HUDEP-2 (cell line): Measurements from ENCODE around the gene FDXACB1.
A peak's percentile ranks its signal among the peaks of the same experiment; 100 is the strongest.
"Not testable (repeated sequence)": the region's sequence is repeated elsewhere in the genome, so short reads cannot be mapped to it uniquely, and the experiment has no call there.

Experiments used
- DNase-seq, 76 experiments: peaks; one replicate each; lab custom pipeline; 2025; ENCODE audit not compliant: unreplicated experiment in 76 of 76; lab: John Stamatoyannopoulos, UW

FDXACB1 gene

DNA sequence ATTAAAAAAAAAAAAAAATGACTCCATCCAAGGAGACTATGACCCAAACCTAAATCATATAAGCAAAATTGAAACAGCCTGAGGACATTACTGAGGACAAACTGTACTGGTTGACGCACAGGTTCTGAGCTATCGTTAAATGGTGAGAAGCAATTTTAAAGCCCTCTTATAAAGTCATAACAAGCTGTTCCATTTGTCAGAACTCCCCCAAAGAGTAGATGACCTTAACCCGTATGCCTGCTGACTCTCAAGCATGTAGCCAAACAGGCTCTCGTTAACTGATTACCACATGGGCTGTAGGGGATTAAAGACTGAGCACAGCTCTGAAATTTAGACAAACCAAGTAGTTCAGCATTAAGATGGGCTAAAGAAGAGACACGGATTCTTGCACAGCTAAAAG is 30.4 kb upstream of the FDXACB1 start:
- DNase-seq = no peak

DNA sequence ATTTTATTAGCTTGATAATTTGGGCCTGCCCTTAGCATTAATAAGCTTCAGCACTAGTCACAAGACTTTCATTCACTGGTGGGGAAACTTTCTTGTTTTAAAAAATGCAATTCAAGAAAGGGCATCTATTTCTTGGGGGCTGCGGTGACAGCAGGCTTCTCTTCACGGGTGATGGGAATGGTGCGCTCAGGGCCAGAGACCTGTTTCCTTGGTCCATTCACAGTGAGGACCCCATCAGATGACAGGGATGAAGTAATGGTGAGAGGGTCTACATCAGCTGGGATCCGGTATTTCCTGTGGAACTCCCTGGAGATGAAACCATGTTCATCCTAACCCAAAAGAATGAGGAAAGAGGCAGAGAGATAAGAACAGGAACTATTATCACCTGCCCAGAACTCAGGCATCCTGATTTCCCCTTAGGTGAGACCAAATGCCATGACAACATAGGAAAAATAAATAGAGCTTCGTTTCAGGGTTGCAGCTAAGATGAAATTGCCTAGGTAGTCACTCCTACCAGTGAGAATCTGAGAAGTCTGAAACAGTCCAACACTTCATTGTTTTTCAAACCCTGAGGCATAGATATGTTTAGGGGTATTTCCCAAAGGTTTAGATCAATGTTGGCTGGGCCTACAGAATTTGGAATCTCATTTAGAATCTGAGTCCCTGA is 29.8 kb upstream of the FDXACB1 start:
- no peak for DNase-seq

DNA sequence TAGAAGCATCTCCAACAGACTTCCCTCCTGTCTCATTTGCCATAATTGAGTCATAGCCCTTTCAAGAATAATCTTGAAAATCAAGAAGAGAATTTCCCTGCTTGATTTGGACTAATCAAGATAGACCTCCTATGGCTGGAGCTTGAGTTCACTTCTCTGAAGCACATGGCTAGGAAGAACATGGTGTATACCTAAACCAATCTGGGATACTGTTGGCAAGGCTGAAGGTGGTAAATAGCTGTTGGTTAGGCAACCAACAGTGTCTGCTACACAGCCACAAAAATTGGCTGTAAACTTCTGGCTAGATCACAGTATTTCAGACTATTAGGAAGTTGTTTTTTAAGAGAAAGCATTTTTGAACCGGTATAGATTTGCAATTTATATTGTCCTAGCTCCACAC is 27.7 kb upstream of the FDXACB1 start:
- no peak for DNase-seq

DNA sequence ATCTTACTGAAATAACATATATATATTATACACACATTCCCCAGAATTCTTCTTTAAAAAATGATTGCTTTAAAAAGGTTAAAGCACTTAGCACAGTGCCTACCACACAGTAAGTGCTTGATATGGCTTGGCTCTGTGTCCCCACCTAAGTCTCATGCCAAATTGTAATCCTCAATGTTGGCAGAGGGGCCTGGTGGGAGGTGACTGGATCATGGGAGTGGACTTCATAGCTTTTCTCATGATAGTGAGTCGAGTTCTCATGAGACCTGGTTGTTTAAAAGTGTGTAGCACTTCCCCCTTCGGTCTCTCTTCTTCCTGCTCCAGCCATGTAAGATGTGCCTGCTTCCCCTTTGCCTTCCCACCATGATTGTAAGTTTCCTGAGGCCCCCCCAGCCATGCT is 26.4 kb upstream of the FDXACB1 start:
- no peak for DNase-seq

DNA sequence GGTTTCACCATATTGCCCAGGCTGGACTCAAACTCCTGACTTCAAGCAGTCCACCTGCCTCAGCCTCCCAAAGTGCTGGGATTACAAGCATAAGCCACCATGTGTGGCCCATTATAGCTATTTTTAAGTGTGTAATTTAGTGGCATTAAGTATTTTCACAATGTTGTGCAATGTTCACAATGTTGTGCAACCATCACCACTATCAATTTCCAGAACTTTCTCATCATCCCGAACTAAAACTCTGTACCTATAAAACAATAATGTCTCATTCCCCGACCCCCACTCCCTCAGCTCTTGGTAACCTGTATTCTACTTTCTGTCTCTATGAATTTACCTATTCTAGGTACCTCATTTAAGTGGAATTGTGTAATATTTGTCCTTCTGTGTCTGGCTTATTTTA is 7.9 kb upstream of the FDXACB1 start:
- no peak for DNase-seq

DNA sequence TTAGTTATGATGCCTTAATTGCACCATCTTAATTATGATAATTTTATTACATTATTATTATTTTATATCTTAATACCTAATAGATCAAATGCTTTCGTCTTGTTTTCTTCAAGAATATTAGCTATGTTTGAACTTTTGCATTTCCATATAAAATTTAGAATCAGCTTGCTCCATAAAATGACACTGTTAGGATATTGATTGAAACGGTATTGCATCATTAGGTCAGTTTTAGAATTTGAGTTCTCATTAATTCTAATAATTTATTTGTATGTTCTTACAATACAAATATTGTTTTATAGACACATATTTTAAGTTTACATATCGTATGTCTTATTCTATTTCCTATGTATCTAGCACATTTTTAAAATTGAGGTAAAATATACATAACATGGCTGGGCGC is 7.1 kb upstream of the FDXACB1 start:
- no peak for DNase-seq

DNA sequence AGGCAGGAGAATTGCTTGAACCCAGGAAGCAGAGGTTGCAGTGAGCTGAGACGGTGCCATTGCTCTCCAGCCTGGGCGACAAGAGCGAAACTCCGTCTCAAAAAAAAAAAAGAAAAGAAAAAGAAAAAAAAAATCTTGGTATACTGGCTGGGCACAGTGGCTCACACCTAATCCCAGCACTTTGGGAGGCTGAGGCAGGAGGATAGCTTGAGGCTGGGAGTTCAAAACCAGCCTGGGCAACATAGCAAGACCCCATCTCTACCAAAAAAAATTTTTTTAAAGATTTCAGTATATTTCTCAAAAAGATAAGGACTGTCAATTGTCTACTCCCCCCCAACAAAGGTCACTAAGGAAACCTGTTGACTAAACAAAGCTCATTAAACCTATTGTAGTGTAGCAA is 6.1 kb upstream of the FDXACB1 start:
- DNase-seq = not testable (repeated sequence)

DNA sequence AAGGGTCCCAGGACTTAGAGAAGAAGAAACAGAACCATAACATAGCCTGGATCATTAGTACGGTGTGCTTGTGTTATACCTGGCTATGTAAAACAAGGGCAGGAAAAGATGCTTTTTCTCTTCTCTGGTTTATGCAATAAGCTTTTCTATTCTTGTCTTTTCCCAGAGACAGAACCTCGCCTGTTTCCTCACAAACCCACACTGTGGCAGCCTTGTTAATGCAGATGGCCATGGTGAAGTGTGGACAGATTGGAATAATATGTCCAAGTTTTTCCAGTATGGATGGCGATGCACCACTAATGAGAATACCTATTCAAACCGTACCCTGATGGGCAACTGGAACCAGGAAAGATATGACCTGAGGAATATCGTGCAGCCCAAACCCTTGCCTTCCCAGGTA is 3.2 kb upstream of the FDXACB1 start:
- DNase-seq = no peak

DNA sequence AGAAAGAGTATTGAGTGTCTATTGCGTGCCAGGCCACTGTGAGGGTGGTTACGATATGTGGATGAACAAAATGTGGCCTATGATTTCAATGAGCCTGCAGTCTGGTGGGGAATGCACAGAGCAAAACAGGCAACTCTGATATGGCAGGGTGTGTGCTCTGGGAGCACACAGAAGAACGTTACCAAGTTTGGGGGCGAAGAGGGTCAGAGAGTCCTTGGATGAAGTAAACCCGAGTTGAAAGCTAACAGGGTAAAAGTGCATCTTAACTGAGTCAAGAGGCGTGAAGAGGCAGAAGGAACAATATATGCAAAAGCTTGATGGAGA is 634 bp upstream of the FDXACB1 start:
- DNase-seq = no peak

DNA sequence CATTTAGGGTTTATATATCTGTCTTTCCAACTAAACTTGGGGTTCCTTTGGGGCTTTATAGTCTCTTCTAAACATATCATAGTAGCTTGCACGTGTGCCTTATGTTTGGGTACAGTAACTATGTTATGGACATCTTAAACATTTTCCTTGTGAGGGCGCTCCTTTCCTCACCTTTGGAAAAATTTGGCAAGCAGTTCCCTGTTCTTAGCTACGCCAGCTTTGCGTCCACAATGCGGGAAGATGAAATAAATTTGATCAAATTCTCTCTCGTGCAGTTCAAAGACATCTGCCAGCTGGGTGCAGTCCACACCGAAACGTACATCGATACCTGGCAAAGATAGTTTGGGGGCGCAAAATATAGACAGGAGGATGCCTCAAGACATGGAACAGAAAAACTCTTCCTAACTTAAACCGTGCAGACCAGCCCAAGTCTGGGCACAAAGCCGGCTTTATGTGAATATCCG is 548 bp downstream of the FDXACB1 start:
- DNase-seq = peak in 3 of 76 experiments; percentile 12 to 77 (median 39)

DNA sequence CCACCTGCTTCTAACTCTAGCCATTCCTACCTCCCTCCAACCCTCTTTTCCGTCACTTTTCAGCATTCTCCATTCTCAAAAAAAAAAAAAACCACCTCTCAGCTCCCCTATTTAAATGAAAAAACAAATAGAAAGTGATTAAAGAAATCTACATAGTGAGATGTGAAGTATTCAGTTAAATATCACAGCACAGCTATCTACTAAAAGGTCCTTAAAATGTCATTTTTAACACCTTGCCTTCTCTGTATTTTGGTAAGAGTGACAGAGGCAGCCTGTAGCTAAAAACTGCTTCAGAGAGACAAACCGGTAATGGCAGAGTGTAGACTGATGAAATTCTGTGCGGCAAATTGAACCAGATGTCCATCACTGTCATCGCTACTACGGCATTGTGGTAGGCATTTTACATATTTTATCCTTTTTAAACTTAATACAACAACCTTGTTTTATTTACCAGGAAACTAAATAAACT is 7.2 kb downstream of the FDXACB1 start:
- no peak for DNase-seq

DNA sequence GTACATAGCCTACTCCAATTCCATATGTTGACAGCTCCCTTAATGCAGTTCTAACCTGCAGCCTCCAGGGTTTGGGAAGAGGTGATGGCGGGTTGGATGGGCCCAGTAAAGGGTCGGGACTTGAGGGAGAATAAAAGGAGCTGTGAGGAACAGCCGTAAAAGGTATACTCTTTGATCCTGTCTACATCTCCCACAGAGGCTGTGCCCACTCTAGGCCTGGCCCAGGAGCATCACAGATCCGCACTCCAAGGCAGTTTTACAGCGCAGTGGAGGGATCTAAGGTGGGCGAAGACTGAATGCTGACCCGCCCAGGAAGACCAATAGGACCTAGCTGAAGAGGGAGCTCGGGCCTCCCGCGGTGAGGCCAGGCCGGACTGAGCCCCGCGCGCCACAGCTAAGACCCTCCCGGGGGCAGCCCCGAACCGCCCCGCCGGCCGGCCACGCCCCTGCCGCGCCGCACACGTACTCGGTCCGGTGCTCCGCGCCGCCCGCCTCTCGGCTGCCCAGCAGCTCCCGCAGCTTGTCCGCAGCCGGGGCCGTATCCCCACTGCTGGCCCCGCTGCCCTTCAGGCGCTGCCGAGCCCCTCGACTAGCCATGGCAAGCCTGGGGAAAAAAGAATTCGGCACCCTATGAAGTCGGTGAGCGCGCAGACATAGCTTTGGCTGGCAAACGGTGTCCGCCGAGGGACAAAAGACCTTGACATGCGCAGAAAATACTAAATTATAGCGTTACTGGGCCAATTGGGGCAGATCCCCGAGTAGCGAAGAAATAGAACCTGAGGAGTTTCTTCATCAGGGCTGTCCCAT is 7.9 kb downstream of the FDXACB1 start, which contains the start of gene ALG9:
ALG9 (minus strand) TSS at position 696 of the 807 bp plus-strand sequence; CDS start at position 597, 99 bp downstream.
- DNase-seq = peak in 74 of 76 experiments; percentile 7 to 86 (median 73)

DNA sequence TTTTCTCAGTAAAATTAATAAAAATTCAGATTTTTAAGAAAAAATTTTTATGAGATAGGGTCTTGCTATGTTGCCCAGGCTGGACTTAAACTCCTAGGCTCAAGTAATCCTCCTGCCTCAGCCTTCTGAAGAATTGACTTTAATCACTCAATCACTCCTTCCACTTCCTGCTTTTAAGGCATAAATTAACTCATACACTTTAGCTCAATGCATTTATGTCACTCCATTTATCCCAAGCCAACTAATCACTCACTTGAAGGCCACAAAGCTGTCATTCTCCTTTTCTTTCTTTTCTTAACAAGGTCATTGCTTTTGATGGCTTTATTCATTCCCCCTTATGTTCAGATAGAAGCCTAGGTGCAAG is 8.5 kb downstream of the FDXACB1 start:
- peak in 1 of 76 experiments; percentile 20 for DNase-seq

DNA sequence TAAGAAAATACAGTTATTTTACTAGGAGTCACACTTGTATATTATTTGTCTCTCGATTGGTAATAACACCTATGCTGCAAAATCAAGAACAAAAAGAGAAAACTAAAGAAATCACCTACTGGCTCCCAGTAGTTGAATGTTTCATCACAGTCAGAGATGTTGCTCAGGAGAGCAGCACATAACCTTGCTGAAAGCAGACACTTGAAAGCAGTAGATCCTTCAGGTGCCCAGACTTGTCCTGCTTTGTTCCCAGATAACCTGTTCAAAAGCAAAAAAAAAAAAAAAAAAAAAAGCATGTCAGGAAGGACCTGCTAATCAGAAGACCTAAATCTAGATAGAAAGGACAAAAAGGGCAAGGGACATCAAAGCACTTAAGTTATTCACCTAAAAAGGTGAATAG is 8.9 kb downstream of the FDXACB1 start:
- DNase-seq = no peak

DNA sequence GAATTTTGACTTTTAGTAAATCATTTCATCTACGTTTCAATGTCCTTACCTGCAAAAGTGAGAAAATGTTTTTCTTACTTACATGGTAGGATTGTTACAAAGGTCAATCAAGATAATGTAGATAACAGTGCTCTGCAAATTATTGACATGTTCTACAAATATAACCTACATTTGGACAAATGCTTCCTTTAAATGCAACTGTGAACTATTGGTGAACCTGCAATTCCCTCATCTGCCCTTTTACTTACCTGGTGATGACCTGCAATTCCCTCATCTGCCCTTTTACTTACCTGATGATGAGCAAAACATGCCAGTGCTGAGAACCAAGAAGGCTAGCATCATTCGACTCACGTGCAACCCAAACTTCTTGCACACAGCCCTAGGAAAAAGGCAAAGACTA is 18.7 kb downstream of the FDXACB1 start:
- DNase-seq = no peak

DNA sequence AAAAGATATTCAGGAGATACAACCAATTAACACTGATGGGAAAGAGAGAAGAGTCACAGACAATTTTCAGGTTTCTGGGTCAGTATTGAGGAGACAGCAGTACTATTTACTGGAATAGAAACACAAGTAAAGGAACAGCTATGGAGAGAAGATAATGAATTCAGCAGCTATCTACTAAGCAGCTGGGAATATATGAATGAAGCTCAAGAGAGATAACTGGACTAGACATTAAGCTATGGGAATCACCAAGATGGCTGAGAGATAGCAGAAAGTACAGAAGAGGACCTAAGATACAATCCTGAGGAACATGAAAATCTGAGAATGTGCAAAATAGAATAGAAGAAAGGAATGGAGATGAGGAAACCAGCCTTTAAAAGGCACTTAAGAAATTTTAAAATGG is 23.5 kb downstream of the FDXACB1 start:
- DNase-seq = no peak

DNA sequence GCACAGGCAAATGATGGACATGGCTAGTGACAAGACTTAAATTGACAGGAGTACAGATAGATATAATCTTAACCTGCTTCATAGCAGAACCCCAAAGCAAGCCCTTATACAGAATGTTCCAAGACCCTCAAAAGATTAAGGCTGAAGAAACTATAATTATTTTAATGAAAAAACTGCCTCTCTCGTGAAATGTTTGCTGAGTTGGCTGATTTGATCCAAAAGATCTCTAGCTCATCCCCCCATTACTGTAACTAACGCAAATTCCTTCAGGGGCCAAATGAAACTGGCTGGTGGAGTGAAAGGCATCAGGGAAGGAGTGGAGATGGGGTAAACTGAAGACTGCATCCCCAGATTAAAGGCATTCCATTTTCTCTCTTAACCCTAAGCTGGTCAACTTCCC is 26.9 kb downstream of the FDXACB1 start:
- no peak for DNase-seq

DNA sequence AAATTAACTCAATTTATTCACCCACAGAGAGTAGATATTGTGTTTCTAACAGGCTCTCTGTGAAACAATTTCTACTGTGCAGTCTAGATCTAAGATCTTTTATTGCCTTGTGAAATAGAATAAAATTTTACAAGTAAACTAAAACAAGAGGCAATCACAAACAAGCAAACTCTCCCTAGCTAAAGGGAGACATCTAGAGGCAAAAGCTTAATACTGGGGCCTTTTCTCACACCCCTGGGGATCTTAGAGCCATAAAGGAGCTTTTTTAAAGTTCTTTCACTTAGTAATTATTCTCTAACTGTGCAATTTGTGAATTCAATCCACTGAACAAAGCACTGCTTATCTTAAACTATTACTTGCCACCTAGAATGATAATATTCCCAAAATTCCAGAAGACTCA is 27.3 kb downstream of the FDXACB1 start:
- peak in 1 of 76 experiments; percentile 2 for DNase-seq

DNA sequence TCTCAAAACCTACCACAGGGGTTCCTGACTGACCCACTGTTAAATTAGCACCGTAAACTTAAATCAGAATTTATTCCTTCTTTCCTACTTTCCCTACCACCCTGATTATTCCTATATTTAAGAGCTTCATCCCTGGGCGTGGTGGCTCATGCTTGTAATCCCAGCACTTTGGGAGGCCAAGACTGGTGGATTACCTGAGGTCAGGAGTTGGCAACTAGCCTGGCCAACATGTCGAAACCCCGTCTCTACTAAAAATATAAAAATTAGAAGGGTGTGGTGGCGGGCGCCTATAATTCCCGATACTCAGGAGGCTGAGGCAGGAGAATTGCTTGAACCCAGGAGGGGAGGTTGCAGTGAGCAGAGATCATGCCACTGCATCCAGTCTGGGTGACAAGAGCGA is 27.9 kb downstream of the FDXACB1 start:
- DNase-seq = no peak

DNA sequence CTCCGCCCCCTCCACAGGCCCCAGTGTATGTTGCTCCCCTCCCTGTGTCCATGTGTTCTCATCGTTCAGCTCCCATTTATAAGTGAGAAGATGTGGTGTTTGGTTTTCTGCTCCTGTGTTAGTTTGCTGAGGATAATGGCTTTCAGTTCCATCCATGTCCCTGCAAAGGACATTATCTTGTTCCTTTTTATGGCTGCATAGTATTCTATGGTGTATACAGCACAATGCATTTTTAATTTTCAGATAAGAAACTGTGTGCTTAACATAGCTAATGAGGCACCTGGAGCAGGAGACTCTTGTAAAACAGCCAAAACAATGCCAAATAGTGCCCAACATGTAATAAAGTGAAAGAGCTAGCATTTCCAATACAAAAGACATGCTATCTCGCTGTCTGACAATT is 29.3 kb downstream of the FDXACB1 start:
- DNase-seq = no peak

DNA sequence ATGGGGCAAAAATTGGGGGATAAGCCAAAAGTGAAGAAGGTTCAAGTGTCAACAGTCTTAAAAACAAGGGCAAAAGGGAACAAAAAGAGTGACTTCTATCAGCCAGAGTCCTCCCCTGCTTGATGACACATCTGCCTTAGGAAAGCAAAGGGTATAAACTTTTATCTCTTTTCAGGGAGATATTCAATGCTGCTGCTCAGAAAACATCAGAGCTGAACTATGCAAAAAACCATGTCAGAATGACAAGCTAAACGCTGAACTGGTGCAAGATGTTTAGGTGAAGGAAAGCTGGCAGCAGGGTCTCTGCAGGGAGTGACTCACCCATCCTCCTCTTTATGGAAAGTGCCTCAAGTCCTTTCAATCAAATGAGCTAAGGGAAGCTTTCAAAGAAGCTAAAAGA is 32.3 kb downstream of the FDXACB1 start:
- no peak for DNase-seq

DNA sequence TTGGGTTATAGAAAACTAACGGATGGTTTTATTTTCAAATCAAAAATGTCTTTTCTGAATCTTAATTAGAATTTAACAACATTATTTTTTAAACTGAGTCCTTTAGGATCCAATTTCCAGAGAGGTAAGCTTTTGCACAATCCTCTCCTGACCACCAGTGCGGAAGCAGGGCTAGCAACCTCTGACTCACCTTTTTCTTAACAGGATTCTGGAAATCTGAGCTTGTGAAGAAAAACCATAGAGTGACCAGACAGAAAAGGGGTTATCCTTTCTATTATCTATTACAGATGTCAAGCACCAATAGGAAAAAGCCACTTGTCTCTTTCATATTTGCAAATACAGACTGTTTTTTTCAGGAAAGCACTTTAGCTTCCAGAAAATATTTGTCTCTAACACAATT is 32.9 kb downstream of the FDXACB1 start:
- no peak for DNase-seq
